Glomerular visceral epithelial cell (primary cell): ENCODE measurements around the gene TRAF3IP1.
A peak's percentile ranks its signal among the peaks of the same experiment; 100 is the strongest.
"Not testable (repeated sequence)": the region's sequence is repeated elsewhere in the genome, so short reads cannot be mapped to it uniquely, and the experiment has no call there.

ENCODE experiments used
- DNase-seq: peaks from one replicate; pipeline ENCODE4 v3.0.0-alpha.2; 2016; ENCODE audit errors: extremely low spot score

Gene TRAF3IP1

DNA sequence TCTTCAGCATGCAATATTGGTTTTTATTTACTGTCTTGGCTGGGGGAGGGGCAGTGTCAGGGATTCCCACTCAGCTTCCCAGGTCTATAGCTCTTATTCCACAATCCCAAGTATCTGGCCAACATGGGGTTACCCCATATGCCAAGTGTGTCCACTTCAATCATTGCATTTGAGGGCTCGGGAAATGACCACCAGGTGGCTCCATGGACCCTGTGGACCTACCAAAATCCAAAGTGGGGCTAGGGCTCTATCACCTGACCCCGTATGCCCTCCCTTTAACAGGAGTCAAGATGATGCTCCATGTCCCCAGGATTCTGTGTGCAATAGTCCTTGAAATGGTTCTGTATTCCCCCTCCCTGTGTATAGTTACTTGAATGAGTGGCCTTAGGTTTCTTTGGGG is 12.1 kb upstream of the TRAF3IP1 start:
- no peak for DNase-seq

- not testable (repeated sequence) for DNase-seq
Measured at GRCh38 chr2:238310721-238311120, 9.6 kb upstream of the TRAF3IP1 start.

- no peak for DNase-seq
Measured at GRCh38 chr2:238313289-238313990, 6.9 kb upstream of the TRAF3IP1 start.

GRCh38 chr2:238313991-238314350 is 6.3 kb upstream of the TRAF3IP1 start:
- DNase-seq: no peak

DNA sequence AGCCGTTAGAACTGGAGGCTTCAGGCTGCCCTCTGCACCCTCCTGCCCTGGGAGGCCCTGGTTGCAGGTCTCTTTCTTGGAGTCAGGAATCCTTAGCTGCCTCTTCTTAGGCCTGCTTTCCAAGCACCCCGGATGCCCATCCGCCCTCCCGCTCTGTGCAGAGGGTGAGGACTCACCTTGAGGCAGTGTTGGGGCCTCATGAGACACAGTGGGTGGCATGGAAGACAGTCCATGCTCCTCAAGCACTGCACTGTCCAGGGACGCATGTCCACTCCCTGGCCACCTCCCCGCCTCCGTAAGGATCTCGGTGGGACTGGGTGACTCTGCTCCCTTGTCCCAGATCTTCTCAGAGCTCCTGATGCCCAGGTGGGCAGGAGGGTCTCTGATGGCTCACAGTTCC is 5.7 kb upstream of the TRAF3IP1 start:
- DNase-seq: no peak

- DNase-seq: no peak
Measured at GRCh38 chr2:238315031-238315595, 5.2 kb upstream of the TRAF3IP1 start.

- DNase-seq: peak; percentile 32
Measured at GRCh38 chr2:238320648-238321281, 447 bp downstream of the TRAF3IP1 start.

- no peak for DNase-seq
Measured at GRCh38 chr2:238321467-238321866, 1.1 kb downstream of the TRAF3IP1 start.

- DNase-seq: no peak
Measured at GRCh38 chr2:238322001-238322411, 1.7 kb downstream of the TRAF3IP1 start.

DNA sequence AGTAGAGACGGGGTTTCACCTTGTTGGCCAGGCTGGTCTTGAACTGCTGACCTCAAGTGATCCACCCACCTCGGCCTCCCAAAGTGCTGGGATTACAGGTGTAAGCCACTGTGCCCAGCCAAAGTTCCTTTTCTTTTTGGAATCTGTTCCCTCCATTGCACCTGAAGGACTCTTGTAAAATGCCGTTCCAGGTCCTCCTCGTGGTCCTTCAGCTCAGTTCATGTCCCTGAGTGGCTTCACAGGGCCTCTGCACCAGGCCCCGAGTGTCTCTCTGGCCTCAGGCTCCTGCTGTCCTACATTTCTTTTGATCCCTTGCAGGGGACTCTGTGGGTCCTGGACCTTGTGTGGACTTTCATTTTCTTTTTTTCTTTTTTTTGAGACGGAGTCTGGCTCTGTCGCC is 3.9 kb downstream of the TRAF3IP1 start:
- DNase-seq: not testable (repeated sequence)

- no peak for DNase-seq
Measured at GRCh38 chr2:238325694-238326093, 5.4 kb downstream of the TRAF3IP1 start.

DNA sequence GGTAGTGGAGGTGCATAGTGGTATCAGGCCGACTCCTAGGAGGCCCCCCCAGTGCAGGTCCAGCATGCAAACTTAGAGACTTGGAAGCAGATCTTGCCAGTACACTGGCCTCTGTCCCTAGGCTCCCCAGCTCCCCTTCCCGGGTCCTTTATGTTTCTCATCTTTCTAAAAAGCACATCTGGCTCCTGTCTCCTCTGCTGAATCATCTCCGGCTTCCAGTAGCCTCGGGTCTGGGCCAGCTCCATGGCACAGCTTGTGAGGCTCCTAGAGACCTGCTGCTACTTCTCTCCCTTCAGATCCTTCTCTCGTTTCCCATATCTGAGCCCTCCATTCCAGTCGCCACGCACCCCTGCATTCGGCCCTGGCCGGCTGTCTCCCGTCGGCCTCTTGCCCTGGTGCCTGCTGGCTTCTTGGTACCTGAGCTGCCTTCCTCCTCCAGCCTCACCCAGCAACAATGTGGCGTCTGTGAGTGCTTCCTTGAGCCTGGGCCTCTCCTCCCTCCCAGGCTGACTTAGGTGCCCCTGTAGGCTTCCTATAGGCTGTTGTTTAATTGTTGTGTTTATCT is 6.6 kb downstream of the TRAF3IP1 start:
- DNase-seq: no peak

DNA sequence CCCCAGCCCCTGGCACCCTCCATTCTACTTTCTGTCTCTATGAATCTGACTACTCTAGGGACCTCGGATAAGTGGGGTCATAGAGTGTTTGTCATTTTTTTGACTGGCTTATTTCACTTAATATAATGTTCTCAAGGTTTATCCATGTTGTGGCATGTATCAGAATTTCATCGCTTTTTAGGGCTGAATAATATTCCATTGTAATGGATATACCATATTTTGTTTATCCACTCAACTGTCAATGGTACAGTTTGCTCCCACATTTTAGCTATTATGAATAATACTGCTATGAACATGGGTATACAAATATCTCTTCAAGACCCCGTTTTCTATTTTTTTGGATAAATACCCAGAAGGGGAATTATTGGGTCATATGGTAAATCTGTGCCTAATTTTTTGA is 7.4 kb downstream of the TRAF3IP1 start:
- no peak for DNase-seq

DNA sequence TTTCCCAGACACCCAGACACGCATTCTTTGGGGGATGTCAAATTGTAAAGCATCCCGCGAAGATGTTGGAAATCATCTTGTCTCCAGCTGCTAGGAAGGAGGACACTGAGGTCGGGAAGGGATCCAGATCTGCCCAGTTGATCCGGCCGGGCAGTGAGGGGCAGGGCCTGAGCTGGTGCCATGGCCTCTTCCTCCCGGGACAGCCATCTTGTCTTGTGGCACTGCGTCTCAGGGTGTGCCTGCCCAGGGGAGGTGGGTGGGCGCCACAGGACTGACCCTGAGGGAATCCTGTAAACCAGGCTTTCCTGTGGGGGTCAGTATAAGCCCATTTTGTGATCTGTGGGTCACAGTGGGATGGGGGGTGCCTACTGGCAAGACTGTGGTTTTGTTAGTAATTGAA is 10.1 kb downstream of the TRAF3IP1 start:
- no peak for DNase-seq

GRCh38 chr2:238331916-238332315 is 11.6 kb downstream of the TRAF3IP1 start:
- no peak for DNase-seq

DNA sequence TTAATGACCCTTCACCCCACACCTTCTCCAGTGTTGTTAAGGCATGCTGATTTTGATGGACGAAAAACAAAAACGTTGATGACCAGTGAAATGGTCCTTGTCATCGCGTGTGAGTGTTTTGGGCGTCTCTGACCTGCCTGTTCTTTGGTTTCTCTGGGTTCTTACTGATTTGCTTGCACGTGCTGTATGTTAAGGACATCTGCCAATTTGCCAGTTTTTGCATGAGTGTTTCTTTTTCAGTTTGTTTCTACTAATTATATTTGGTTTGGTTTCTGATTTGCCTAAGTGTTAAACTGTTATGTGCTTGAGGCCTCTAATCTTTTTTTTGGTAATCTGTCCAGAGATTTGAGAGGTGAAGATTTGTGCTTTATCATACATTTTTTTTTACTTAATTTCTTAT is 14.6 kb downstream of the TRAF3IP1 start:
- no peak for DNase-seq

GRCh38 chr2:238335591-238335990 is 15.3 kb downstream of the TRAF3IP1 start:
- not testable (repeated sequence) for DNase-seq

DNA sequence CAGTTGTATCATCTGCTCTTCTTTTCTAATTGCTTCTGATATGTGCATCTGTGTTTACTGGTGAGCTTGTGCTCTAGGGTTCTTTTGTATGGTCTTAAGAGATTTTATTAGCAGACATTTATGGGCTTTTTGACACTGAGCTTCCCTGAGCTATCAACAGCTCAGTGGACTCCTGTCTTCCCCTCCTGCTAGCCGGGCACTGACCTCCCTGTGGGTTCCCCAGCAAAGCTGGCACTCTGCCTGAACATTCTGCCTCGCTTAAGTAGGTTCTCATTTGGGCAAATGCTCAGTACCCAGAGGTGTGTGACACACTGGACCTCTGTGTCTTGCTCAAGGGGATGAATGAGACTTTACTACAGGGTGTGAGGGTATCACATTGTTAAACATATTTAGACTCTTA is 15.8 kb downstream of the TRAF3IP1 start:
- peak; percentile 58 for DNase-seq

DNA sequence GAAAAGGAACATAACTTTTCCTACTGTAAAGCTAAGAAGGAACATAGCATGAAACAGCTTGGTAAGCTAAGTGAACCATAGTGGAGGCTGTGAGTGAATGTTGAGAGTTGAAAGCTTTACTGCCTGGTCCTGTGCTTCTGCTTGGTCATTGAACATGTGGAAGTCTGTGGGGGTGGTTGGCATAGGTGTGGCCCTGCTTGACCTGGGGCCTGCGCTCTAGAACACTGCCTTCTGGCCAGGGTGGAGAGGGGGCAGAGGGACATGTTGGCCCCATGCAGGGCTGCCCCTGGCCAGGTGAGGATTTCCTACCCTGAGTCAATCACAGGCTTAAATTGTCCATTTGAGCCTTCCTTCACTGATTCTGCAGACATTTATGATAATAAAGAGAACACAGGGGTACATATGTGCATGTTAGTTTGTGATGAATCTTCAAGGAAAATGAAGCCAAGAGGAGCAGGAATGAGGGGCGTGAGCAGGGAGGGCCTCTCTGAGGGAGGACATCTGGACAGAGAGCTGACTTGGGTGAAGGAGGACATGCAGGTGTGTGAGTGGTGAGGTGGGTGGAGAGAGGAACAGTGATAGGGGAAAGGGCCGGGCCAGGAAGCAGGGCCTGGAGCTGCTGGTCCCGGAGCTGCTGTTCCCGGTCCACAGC is 16.6 kb downstream of the TRAF3IP1 start:
- DNase-seq: no peak

DNA sequence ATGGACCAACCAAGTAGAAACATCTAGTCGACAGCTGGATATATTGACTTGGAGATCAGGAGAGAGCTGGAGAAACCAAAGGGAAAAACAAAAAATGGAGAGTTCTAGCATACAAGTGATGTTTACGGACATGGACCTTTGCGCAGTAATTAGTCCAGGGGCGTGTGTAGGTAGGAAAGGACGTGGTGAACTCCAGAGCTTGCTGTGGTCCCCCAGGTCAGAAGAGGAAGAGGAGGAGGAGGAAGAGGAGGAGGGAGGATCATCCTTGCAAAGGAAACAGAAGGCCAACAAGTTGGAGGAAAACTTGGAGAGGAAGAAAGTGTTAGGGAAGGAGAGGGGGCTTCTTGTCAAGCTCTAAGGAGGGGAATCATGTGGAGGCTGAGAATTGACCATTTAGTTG is 17.5 kb downstream of the TRAF3IP1 start:
- DNase-seq: no peak

DNA sequence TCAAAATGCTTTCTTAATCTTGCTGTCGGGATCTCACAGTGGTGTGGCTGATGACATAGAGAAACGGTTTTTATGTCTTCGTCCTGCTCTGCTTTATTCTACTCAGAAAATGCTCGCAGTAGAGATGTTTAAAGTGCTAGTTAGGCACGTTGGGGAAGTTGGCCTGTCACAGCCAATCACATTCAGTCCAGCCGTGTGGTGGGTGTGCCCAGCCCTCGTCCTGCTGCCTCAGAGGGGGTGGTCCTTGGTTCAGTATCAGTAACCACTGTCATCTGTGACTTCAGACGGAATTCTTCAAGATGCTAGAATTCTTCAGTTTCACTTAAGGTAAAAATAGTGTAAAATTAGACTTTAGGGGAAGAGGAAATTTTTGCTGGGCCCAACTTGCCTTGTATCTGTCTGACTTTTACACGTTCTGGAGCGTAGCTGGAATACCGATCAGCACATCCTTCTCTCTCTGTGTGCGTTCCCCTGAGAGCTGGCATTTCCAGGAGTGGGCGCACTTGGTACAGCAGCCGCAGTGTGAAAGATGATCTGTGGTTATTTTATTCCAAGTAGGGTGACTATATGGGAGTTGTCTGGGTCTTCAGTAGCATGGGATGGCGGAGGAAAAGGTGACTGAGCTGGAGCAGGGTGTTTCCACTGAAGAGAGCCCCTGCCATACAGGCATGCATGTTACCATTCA is 18.5 kb downstream of the TRAF3IP1 start:
- DNase-seq: no peak

DNA sequence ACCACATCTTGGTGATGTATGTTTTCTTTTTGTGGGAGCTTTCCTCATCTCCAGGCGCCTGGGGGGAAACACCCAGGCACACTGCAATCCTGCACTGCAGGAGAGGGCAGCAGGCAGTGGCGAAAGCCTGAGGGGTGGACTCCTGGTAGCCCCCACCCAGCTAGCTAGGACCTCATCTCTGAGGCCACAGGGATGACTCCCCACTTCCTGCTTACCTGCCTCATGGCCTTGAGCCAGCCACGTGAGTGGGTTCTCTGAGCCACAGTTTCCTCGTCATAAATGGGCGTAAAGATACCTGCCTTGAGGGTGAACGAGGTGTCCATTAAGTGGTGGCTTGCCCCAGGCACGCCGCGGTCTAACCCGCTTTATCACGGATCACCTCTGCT is 19.1 kb downstream of the TRAF3IP1 start:
- DNase-seq: no peak
